ENCODE measurements around the gene EPOP. TPM values are rescaled to one million over a fixed set of nuclear protein-coding genes. Genes with fewer than 3 reads are reported as not detected.
A peak's percentile ranks its signal among the peaks of the same experiment; 100 is the strongest.

The EPOP gene
- total and polyA plus RNA-seq, 2 of the 13 experiments (the other 11 are each of a cell fraction or from before 2014, with no cell fraction given) = 14.7 to 37.8 TPM

- TF ChIP-seq ZNF362 (CRISPR knock-in tag; IDR thresholded peaks at IDR 0.05; ENCODE audit: borderline replicate concordance) (no peak), ZNF337 (CRISPR knock-in tag; IDR thresholded peaks at IDR 0.05; ENCODE audit: borderline replicate concordance, low read depth) (no peak), ZC3H13 (CRISPR knock-in tag; IDR thresholded peaks at IDR 0.05) (no peak), CERS6 (CRISPR knock-in tag; IDR thresholded peaks at IDR 0.05) (no peak), ZBTB38 (CRISPR knock-in tag; IDR thresholded peaks at IDR 0.05) (no peak), PLSCR1 (CRISPR knock-in tag; IDR thresholded peaks at IDR 0.05; ENCODE audit: borderline replicate concordance) (no peak), TOE1 (CRISPR knock-in tag; IDR thresholded peaks at IDR 0.05) (no peak), JUNB (CRISPR knock-in tag; IDR thresholded peaks at IDR 0.05; ENCODE audit: borderline replicate concordance) (no peak), NR1H2 (CRISPR knock-in tag; IDR thresholded peaks at IDR 0.05; ENCODE audit: borderline replicate concordance, low read depth) (no peak), MTA1 (CRISPR knock-in tag; IDR thresholded peaks at IDR 0.05; ENCODE audit: borderline replicate concordance) (no peak), PTBP1 (IDR thresholded peaks at IDR 0.05; ENCODE audit: low read depth, low read length, poor library complexity, severe bottlenecking) (no peak), ZMYM4 (CRISPR knock-in tag; IDR thresholded peaks at IDR 0.05) (no peak), TIGD3 (CRISPR knock-in tag; IDR thresholded peaks at IDR 0.05; ENCODE audit: borderline replicate concordance) (no peak), PBX2 (CRISPR knock-in tag; IDR thresholded peaks at IDR 0.05) (no peak), MEIS2 (CRISPR knock-in tag; IDR thresholded peaks at IDR 0.05) (peak; percentile 71), NPAS2 (CRISPR knock-in tag; IDR thresholded peaks at IDR 0.05; ENCODE audit: borderline replicate concordance) (no peak), TEAD2 (CRISPR knock-in tag; IDR thresholded peaks at IDR 0.05) (no peak), NFIB (CRISPR knock-in tag; IDR thresholded peaks at IDR 0.05; ENCODE audit: borderline replicate concordance) (no peak), ZNF124 (CRISPR knock-in tag; IDR thresholded peaks at IDR 0.05) (0 out of 2 replicates have a peak, but pooled peaks have one; percentile 25), KDM4B (CRISPR knock-in tag; IDR thresholded peaks at IDR 0.05) (0 out of 2 replicates have a peak, but pooled peaks have one; percentile 65), PAX8 (CRISPR knock-in tag; IDR thresholded peaks at IDR 0.05; ENCODE audit: borderline replicate concordance) (no peak), MXD1 (CRISPR knock-in tag; IDR thresholded peaks at IDR 0.05) (peak; percentile 5; the same call in 1 of the 2 replicates)
Measured at GRCh38 chr17:38704606-38705522, 30.1 kb upstream of the EPOP start, which contains the start of gene MLLT6 (continued).
